ENCODE results near the gene PRPF31.

Gene PRPF31

DNA sequence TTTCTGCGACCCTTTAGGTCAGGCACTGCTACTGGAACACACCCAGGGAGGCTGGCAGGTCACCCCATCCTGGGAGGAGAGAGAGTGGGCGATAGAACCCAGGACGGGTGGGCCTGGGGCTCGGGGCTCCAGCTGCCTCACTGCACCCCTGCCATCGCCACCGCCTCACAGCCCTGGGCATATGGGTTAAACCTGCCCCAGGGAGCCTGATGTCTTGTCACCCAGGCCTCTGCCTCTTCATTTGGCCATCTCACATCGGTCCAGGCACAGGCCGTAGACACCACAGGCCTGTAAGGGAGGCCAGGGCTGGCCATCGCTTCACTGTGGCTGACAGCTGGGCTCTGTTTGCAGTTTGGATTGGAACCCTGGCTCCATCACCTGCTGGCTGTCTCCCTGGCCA lies 10.2 kb downstream of the PRPF31 start:
- no peaks in the 10 kb centered on the region for H3K27me3 Mint-ChIP-seq
- H3K36me3 Mint-ChIP-seq (ENCODE audit: low read depth) = peaks cover 98% of the 10 kb centered on the region
- H3K4me1 Mint-ChIP-seq (ENCODE audit: low read depth) = no peaks in the 10 kb centered on the region
- intact Hi-C loops (cut with micrococcal nuclease) = no loop called here
- H3K27ac Mint-ChIP-seq = no peak overlapping the region
- no peaks in the 10 kb centered on the region for H3K9me3 Mint-ChIP-seq
- no peak overlapping the region for H3K4me3 Mint-ChIP-seq

DNA sequence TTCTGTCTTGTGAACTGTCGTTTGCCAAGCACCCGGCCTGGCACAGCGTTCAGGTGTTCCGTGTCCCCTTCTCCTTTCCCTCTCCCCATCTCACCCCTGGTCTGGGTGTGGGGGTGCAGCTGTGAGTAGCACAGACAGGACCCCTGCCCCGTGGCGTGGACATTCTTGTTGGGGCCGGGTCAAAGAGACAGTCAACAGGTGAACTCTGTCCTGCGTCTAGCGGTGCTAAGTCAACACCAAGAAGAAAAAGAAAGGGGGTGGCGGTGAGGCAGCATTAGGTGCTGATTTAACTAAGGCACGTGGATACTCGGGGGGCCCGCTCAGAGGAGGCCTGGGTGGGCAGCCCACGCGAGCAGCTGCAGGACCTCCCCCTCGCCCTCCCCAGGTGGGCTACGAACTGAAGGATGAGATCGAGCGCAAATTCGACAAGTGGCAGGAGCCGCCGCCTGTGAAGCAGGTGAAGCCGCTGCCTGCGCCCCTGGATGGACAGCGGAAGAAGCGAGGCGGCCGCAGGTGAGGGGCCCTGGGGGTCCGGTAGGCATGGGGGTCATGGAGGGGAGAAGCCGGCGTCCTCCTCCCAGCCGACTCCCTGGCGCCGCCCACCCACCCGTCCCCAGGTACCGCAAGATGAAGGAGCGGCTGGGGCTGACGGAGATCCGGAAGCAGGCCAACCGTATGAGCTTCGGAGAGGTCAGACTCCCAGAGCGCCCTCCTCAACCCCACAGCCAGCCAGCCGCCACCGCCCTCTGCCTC lies 12.3 kb downstream of the PRPF31 start:
- Mint-ChIP-seq H3K27me3 (no peaks in the 10 kb centered on the region), H3K9me3 (no peaks in the 10 kb centered on the region), H3K4me1 (ENCODE audit: low read depth) (no peaks in the 10 kb centered on the region), H3K4me3 (no peak overlapping the region), H3K36me3 (ENCODE audit: low read depth) (peaks cover 94% of the 10 kb centered on the region), H3K27ac (no peak overlapping the region)
- intact Hi-C loops (cut with micrococcal nuclease) = no loop called here

DNA sequence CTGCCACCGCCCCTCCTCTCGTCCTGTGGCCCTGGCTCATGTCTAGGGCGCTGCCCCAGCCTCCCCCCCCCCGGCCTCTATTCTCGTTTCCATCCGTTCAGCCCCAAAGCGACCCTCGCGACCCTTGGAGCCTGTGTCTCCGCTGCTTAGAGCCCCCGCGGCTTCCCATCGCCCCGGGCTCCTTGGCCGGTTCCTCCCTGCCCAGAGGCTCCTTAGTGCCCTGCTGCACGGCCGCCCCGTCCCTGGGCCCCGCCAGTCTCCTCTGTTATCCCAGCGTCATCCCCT lies 12.8 kb downstream of the PRPF31 start:
- Mint-ChIP-seq H3K4me1 (ENCODE audit: low read depth) (no peaks in the 10 kb centered on the region), H3K27ac (no peak overlapping the region), H3K9me3 (no peaks in the 10 kb centered on the region), H3K27me3 (no peaks in the 10 kb centered on the region), H3K36me3 (ENCODE audit: low read depth) (peaks cover 93% of the 10 kb centered on the region), H3K4me3 (no peak overlapping the region)
- intact Hi-C loops (cut with micrococcal nuclease) = no loop called here

DNA sequence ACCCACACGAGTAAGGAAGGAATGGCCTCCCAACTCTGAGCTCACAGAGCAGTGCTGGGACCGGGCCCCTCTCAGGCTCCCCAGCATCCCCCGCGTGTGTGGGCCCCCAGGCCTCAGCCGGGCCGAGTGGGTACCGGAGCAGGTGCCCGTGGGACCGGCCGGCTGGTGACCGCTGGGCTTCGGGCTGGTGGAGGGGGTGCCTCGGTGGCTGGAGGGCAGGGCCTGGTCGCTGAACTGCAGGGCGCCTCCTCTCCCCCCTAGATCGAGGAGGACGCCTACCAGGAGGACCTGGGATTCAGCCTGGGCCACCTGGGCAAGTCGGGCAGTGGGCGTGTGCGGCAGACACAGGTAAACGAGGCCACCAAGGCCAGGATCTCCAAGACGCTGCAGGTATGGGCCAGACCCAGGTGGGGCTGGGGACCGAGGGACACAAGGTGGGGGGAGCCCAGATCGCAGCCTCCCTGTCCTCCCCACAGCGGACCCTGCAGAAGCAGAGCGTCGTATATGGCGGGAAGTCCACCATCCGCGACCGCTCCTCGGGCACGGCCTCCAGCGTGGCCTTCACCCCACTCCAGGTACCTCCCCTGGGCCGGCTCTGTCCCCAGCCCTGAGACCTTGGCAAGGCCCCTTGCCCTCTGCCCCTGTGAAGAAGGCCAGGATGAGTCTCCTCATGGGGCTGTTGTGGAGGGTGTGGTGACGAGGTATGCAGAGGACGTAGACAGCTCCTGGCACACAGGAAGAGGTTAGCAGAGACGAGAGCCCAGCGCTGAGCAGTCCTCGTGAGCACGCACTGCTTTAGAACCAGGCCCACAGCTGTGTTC lies 13.5 kb downstream of the PRPF31 start:
- H3K27ac Mint-ChIP-seq = no peak overlapping the region
- no peaks in the 10 kb centered on the region for H3K27me3 Mint-ChIP-seq
- H3K9me3 Mint-ChIP-seq = no peaks in the 10 kb centered on the region
- intact Hi-C loops (cut with micrococcal nuclease) = no loop called here
- no peak overlapping the region for H3K4me3 Mint-ChIP-seq
- peaks cover 87% of the 10 kb centered on the region for H3K36me3 Mint-ChIP-seq (ENCODE audit: low read depth)
- H3K4me1 Mint-ChIP-seq (ENCODE audit: low read depth) = no peaks in the 10 kb centered on the region

DNA sequence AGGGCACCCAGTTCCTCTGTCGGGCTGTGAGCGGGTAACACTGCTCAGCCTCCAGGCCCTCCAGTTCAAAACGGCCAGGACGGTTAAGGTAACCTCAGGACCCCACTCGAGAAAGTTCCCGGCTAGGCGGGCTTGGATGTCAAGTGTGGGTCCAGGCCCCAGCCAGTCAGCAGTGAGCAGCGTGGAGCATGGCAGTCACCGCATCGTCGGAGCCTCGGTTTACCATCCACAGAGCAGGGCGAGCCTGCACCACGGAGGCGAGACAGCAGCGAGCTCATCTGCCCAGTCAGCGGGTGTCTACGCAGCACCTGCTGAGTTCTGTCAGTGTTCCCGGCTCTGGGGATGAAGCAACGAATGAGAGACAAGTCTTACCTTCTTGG lies 14.1 kb downstream of the PRPF31 start:
- Mint-ChIP-seq H3K9me3 (no peaks in the 10 kb centered on the region), H3K4me3 (no peak overlapping the region), H3K36me3 (ENCODE audit: low read depth) (peaks cover 81% of the 10 kb centered on the region), H3K4me1 (ENCODE audit: low read depth) (no peaks in the 10 kb centered on the region), H3K27me3 (peaks cover 5% of the 10 kb centered on the region), H3K27ac (no peak overlapping the region)
- intact Hi-C loops (cut with micrococcal nuclease) = no loop called here

DNA sequence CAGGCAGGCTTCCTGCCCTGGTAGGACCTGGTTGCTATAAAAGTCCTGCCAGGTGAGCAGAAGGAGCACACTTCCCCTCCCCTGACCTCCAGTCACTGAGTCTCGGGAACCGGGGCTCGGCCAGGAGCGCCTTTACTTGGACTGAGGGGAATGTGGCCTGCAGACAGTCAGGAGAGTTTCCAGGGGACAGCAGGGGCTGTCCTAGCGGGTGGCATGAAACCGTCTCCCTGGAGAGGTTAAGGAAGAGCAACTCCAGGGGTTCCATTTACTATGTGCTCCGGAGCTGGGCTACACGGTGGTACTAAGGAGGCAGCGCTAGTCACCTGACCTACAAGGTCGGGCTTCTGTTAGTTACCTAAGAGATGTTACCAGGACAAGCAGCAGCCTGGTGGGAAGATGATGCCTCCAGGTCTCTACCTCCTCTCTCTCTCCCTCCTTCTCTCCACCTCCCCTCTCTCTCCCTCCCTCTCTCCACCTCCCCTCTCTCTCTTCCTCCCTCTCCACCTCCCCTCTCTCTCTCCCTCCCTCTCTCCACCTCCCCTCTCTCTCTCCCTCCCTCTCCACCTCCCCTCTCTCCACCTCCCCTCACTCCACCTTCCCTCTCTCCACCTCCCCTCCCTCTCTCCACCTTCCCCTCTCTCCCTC lies 17.9 kb downstream of the PRPF31 start:
- Mint-ChIP-seq H3K36me3 (ENCODE audit: low read depth) (peaks cover 52% of the 10 kb centered on the region), H3K4me3 (no peak overlapping the region), H3K27ac (no peak overlapping the region), H3K4me1 (ENCODE audit: low read depth) (peaks cover 14% of the 10 kb centered on the region), H3K27me3 (peaks cover 9% of the 10 kb centered on the region), H3K9me3 (no peaks in the 10 kb centered on the region)
- intact Hi-C loops (cut with micrococcal nuclease) = no loop called here

DNA sequence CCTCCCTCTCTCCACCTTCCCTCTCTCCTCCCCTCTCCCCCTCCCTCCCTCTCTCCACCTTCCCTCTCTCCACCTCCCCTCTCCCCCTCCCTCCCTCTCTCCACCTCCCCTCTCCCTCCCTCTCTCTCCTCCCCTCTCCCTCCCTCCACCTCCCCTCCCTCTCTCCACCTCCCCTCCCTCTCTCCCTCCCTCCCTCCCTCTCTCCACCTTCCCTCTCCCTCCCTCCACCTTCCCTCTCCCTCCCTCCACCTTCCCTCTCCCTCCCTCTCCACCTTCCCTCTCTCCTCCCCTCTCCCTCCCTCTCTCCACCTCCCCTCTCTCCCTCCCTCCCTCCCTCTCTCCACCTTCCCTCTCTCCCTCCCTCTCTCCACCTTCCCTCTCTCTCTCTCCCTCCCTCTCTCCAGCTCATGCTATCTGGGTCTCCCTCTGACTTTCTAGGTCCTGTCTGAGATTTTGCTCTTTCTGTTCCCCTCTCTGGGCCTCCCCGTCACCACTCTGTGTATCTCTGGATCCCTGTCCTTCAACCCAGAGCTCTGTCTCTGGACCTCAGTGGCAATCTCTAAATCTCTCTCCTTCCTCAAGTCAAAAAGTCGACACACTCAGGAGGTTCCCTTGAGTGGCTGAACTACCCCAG lies 18.5 kb downstream of the PRPF31 start:
- no peaks in the 10 kb centered on the region for H3K9me3 Mint-ChIP-seq
- no peak overlapping the region for H3K4me3 Mint-ChIP-seq
- intact Hi-C loops (cut with micrococcal nuclease) = no loop called here
- H3K36me3 Mint-ChIP-seq (ENCODE audit: low read depth) = peaks cover 52% of the 10 kb centered on the region
- no peak overlapping the region for H3K27ac Mint-ChIP-seq
- peaks cover 20% of the 10 kb centered on the region for H3K4me1 Mint-ChIP-seq (ENCODE audit: low read depth)
- H3K27me3 Mint-ChIP-seq = peaks cover 9% of the 10 kb centered on the region

DNA sequence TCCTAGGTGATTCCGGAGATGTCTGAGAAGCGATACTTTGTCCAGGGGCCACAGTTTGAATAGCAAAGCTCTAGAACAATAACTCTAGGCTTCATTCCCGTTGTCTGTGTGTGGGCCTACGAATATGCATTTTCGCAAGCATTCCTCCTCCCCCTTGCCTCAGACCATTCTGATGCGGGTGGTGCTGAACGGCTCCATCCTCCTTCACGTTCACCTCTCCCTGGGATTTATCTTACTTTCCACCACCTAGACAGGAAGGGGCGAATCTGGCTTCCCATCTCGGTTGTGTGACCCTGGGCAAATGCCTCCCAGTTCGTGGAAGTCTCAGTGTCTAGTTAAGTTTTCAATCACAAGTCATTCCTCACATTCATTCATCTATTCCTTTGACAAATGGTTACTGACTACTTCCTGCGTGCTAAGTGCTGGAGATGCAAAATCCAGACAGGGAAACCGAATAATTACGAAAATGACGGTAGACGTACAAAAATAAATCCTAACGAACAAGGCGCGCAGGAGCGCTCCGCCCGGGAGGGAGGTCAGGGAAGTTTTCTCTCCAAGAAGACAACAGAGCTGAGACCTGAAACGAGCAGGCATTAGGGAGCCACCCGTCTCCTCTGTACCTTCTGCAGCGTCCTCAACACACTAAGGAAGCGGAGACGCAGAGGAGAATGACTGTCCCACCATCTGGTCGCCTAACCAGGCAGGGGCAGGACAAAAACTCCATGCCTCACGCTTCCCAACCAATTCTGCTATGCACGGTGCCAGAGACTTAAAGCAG lies 20.7 kb downstream of the PRPF31 start:
- Mint-ChIP-seq H3K36me3 (ENCODE audit: low read depth) (peaks cover 52% of the 10 kb centered on the region), H3K4me1 (ENCODE audit: low read depth) (peaks cover 42% of the 10 kb centered on the region), H3K9me3 (no peaks in the 10 kb centered on the region), H3K4me3 (peak overlapping the region; percentile 87), H3K27me3 (peaks cover 9% of the 10 kb centered on the region), H3K27ac (peak overlapping the region; percentile 90)
- intact Hi-C loops (cut with micrococcal nuclease) = loop anchor here (2.0 kb wide), 2 partner anchors 23 to 267 kb away; partner anchors contain the start of gene LENG1

DNA sequence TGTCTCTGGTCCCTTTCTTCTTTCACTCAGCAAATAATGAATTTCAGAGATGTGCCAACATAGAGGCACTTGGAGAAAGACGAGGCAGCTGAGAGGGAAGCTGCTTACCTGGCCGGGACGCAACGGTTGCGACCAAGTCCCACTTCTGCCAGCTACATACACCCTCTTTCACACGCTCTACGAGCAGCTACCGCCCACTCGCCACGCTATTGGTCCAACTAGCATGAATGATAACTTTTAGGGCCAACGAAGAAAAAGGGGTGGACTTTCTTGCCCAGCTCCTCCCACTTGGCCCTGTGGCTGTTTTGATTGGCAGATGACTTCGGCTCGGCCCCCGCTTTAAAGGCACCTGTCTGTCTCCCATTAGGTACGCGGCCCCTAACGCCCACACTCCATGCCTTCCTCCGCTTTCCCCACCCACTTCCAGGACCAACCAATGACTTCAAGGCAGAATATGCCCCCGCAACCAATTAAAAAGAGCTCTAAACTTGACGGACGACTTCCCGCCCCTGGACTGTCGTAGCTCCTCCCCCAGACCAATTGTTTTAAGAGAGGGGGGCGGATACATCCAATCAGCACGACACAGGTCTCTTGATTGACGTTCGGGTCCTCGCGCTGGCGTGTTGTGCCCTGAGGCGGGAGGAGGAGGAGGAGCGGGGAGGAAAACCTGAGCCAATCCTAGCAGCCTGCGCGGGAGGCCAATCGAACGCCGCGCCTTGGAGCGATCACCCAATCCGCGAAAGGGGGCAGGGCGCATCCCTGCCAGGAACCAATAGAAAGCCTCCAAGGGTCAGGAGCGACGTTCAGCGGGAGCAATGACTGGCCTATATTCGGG lies 21.5 kb downstream of the PRPF31 start:
- peak overlapping the region; percentile 90 for H3K27ac Mint-ChIP-seq
- H3K36me3 Mint-ChIP-seq (ENCODE audit: low read depth) = peaks cover 48% of the 10 kb centered on the region
- H3K9me3 Mint-ChIP-seq = no peaks in the 10 kb centered on the region
- peaks cover 50% of the 10 kb centered on the region for H3K4me1 Mint-ChIP-seq (ENCODE audit: low read depth)
- intact Hi-C loops (cut with micrococcal nuclease) = loop anchor here (1.0 to 2.0 kb wide), 3 partner anchors 22 to 268 kb away; partner anchors contain the start of genes LENG1 and NDUFA3
- H3K27me3 Mint-ChIP-seq = peaks cover 9% of the 10 kb centered on the region
- H3K4me3 Mint-ChIP-seq = peak overlapping the region; percentile 87

DNA sequence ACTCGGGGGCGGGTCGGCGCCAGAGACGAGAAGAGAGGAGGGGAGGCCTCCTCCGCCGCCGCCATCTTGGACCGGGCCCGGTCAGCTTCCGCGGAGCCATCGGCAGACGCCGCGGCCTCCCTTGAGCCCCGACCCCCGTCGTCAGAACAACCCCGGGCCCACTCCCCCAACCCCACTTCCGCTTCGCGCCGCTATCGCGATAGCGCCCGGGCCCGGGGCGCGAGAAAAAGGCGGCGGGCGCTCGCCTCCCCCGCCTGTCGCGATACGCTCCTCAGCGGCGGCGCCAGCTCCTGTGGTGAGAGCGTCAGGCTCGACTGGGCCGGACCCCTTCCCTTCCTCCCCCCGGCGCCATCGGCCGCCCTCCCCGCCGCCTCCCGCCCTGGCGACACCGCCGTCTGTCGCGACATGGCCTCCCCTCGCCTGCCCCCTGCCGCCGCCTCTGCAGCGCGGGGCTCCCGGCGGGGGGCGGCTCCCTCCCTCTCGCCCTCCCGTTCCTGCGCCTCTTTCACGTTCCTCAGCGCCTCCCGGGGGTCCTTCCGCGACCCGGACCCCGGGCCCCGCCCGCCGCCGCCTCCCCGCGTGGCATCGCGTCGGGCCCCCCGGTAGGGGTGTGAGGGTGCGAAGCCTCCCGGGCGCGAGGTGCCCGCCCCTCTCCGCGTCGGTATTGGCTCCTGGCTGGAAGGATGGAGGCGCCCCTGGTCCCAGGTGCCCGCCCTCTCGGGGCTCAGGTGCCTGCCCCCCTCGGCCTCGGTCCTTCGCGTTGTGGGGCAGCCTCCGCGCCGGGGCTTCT lies 22.3 kb downstream of the PRPF31 start, which contains the start of gene CNOT3:
Gene CNOT3 (plus strand): TSS at position 64 of the 790 bp plus-strand sequence. CDS start 5,217 bp downstream, outside the sequence.
- no peaks in the 10 kb centered on the region for H3K9me3 Mint-ChIP-seq
- H3K4me3 Mint-ChIP-seq = peak within 1 kb of the TSS; percentile 87
- intact Hi-C loops (cut with micrococcal nuclease) = loop anchor here (1.0 to 2.0 kb wide), 3 partner anchors 21 to 269 kb away; partner anchors contain the start of genes LENG1 and NDUFA3
- H3K27ac Mint-ChIP-seq = peak within 1 kb of the TSS; percentile 90
- H3K27me3 Mint-ChIP-seq = peaks cover 9% of the 10 kb centered on the region
- H3K4me1 Mint-ChIP-seq (ENCODE audit: low read depth) = peaks cover 58% of the 10 kb centered on the region
- peaks cover 52% of the 10 kb centered on the region for H3K36me3 Mint-ChIP-seq (ENCODE audit: low read depth)

DNA sequence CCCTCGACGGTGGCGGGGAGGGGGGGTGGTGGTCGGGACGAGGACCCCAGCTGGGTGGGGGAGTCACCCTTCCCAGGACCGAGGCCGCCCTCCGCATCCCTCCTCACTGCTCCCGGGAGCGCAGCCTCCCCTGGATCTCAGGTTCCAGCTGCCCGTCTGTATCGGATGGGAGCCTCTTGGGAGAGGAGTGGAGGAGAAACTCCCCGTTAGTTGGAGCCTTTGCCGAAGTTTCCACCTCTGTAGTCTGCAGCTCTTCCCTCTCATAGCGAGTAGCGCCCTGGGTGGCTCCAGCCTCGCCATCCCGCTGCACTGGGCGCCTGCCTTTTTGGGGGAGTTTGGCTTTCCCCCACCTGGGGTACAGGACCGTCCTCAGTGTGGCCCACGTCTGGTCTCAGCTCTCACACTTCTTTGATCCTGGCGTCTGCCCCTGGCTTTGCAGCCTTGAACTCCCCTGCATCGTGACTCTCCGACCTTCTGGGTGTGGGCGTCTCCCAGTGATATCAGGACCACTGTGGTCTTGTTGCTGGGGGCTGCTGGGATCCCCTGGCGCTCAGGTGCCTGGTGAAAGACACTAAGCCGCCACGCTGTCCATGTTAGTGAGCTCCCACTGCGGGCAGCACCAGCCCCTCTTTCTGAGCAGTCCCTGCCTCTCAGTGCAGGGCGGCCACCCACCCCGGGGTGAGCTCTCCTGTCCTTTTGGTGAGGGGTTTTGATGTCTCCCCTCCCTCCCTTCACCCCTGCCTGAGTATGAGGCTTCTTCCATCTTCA lies 23.1 kb downstream of the PRPF31 start:
- H3K4me3 Mint-ChIP-seq = peak overlapping the region; percentile 87
- peaks cover 9% of the 10 kb centered on the region for H3K27me3 Mint-ChIP-seq
- H3K4me1 Mint-ChIP-seq (ENCODE audit: low read depth) = peaks cover 66% of the 10 kb centered on the region
- intact Hi-C loops (cut with micrococcal nuclease) = no loop called here
- H3K27ac Mint-ChIP-seq = peak overlapping the region; percentile 90
- H3K9me3 Mint-ChIP-seq = no peaks in the 10 kb centered on the region
- H3K36me3 Mint-ChIP-seq (ENCODE audit: low read depth) = peaks cover 56% of the 10 kb centered on the region
